ENCODE data around the gene SLA2.

SLA2 gene

GRCh38 chr20:36607586-36608387, 38.2 kb downstream of the SLA2 start:
- DNase-seq: no peak

- no peak for DNase-seq
Observed at GRCh38 chr20:36606158-36607066, 39.6 kb downstream of the SLA2 start.

- peak; percentile 100 for DNase-seq
Observed at GRCh38 chr20:36605399-36606157, 40.4 kb downstream of the SLA2 start, which contains the start of gene RAB5IF. Gene RAB5IF, plus strand, starts transcription at chr20:36605779. Its CDS starts 173 bp downstream, at chr20:36605952.

- DNase-seq: peak; percentile 56
Observed at GRCh38 chr20:36604952-36605398, 41.0 kb downstream of the SLA2 start.

GRCh38 chr20:36601540-36601939, 44.5 kb downstream of the SLA2 start:
- DNase-seq: no peak

GRCh38 chr20:36599912-36600345, 46.1 kb downstream of the SLA2 start:
- no peak for DNase-seq

- DNase-seq: no peak
Observed at GRCh38 chr20:36593347-36593929, 52.6 kb downstream of the SLA2 start.

- no peak for DNase-seq
Observed at GRCh38 chr20:36591854-36592641, 53.9 kb downstream of the SLA2 start.

- DNase-seq: peak; percentile 36
Observed at GRCh38 chr20:36591281-36591680, 54.7 kb downstream of the SLA2 start.

- DNase-seq: no peak
Observed at GRCh38 chr20:36587388-36588070, 58.5 kb downstream of the SLA2 start.

GRCh38 chr20:36585410-36586125, 60.4 kb downstream of the SLA2 start:
- no peak for DNase-seq

GRCh38 chr20:36584018-36584481, 61.9 kb downstream of the SLA2 start:
- no peak for DNase-seq

GRCh38 chr20:36582821-36583220, 63.2 kb downstream of the SLA2 start:
- DNase-seq: no peak

GRCh38 chr20:36582322-36582721, 63.7 kb downstream of the SLA2 start:
- DNase-seq: no peak

- no peak for DNase-seq
Observed at GRCh38 chr20:36579996-36580545, 65.9 kb downstream of the SLA2 start.

GRCh38 chr20:36578356-36579041, 67.5 kb downstream of the SLA2 start:
- DNase-seq: no peak

- DNase-seq: no peak
Observed at GRCh38 chr20:36576081-36576445, 69.9 kb downstream of the SLA2 start.

GRCh38 chr20:36574366-36575135, 71.4 kb downstream of the SLA2 start:
- peak; percentile 70 for DNase-seq
